HL-60 (cell line): ENCODE results near the gene MBNL1.

Source experiments
- DNase-seq, 2 experiments: peaks; one replicate each; pipeline ENCODE4 v3.0.0-alpha.2; 2010 to 2020; ENCODE audit warnings: low read depth in 1 of 2, low spot score in 1 of 2
- H3K27ac ChIP-seq: fragments of 250-450 bp; sonication (Bioruptor Pico); replicated peaks from 2 replicates; pipeline ENCODE4 v1.5.1; 2020; ENCODE audit warnings: mild to moderate bottlenecking, moderate library complexity
- H3K27me3 ChIP-seq: fragments of 250-450 bp; sonication (Bioruptor Pico); 2 replicates; pipeline ENCODE4 v1.5.1; 2021; ENCODE audit warnings: mild to moderate bottlenecking, moderate library complexity; ENCODE audit not compliant: insufficient read depth, poor library complexity, severe bottlenecking
- H3K4me3 ChIP-seq: replicated peaks from 2 replicates; pipeline ENCODE4 v1.5.1; 2011; ENCODE audit warnings: mild to moderate bottlenecking, control low read depth, low read length; ENCODE audit not compliant: insufficient read depth
- GABPA ChIP-seq: IDR thresholded peaks from 2 replicates; pipeline ENCODE4 v1.6.1; 2012; ENCODE audit warnings: low read depth
- POLR2AphosphoS5 ChIP-seq: IDR thresholded peaks from 2 replicates; pipeline ENCODE4 v1.6.1; 2012; ENCODE audit warnings: low read depth
- SPI1 ChIP-seq: IDR thresholded peaks from 2 replicates; pipeline ENCODE4 v1.6.1; 2012; ENCODE audit warnings: low read depth, mild to moderate bottlenecking, borderline replicate concordance
- TF ChIP-seq, protein P1 (sequence below): IDR thresholded peaks from 2 replicates; pipeline ENCODE4 v1.6.1; 2012; ENCODE audit warnings: low read depth; ENCODE audit not compliant: insufficient replicate concordance
- TF ChIP-seq, protein P2 (sequence below): IDR thresholded peaks from one replicate; pipeline ENCODE4 v1.5.1; 2011; ENCODE audit warnings: low read length, control low read depth, inconsistent platforms; ENCODE audit not compliant: insufficient read depth

Gene MBNL1

DNA sequence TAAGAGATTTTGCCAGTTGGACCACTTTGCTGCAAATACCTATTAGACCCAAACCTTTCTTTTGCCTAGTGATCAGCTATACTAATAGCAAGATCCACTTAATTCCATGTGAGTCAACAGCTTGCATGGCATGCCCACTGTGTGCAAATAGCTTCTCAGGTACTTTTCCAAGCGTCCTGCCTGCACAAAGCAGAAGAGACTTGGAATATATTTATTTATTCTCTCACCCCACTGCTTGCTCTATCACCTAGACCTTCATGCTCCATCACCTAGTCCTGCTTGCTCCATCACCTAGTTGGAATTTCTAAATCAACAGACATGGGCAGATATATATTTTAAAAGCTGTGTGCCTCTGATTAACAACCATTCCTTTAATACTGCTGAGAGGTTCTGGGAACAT lies 47.6 kb downstream of the MBNL1 start:
- Histone ChIP-seq H3K4me3 (no peak overlapping the region), H3K27me3 (no peaks in the 10 kb centered on the region), H3K27ac (peak overlapping the region; percentile 16; the same call in 1 of the 2 replicates)
- no peak for DNase-seq
- TF ChIP-seq SPI1 (no peak), GABPA (no peak), POLR2AphosphoS5 (no peak)
- TF ChIP-seq, protein P1, sequence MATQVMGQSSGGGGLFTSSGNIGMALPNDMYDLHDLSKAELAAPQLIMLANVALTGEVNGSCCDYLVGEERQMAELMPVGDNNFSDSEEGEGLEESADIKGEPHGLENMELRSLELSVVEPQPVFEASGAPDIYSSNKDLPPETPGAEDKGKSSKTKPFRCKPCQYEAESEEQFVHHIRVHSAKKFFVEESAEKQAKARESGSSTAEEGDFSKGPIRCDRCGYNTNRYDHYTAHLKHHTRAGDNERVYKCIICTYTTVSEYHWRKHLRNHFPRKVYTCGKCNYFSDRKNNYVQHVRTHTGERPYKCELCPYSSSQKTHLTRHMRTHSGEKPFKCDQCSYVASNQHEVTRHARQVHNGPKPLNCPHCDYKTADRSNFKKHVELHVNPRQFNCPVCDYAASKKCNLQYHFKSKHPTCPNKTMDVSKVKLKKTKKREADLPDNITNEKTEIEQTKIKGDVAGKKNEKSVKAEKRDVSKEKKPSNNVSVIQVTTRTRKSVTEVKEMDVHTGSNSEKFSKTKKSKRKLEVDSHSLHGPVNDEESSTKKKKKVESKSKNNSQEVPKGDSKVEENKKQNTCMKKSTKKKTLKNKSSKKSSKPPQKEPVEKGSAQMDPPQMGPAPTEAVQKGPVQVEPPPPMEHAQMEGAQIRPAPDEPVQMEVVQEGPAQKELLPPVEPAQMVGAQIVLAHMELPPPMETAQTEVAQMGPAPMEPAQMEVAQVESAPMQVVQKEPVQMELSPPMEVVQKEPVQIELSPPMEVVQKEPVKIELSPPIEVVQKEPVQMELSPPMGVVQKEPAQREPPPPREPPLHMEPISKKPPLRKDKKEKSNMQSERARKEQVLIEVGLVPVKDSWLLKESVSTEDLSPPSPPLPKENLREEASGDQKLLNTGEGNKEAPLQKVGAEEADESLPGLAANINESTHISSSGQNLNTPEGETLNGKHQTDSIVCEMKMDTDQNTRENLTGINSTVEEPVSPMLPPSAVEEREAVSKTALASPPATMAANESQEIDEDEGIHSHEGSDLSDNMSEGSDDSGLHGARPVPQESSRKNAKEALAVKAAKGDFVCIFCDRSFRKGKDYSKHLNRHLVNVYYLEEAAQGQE = no peak
- TF ChIP-seq, protein P2, sequence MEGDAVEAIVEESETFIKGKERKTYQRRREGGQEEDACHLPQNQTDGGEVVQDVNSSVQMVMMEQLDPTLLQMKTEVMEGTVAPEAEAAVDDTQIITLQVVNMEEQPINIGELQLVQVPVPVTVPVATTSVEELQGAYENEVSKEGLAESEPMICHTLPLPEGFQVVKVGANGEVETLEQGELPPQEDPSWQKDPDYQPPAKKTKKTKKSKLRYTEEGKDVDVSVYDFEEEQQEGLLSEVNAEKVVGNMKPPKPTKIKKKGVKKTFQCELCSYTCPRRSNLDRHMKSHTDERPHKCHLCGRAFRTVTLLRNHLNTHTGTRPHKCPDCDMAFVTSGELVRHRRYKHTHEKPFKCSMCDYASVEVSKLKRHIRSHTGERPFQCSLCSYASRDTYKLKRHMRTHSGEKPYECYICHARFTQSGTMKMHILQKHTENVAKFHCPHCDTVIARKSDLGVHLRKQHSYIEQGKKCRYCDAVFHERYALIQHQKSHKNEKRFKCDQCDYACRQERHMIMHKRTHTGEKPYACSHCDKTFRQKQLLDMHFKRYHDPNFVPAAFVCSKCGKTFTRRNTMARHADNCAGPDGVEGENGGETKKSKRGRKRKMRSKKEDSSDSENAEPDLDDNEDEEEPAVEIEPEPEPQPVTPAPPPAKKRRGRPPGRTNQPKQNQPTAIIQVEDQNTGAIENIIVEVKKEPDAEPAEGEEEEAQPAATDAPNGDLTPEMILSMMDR = no peak

DNA sequence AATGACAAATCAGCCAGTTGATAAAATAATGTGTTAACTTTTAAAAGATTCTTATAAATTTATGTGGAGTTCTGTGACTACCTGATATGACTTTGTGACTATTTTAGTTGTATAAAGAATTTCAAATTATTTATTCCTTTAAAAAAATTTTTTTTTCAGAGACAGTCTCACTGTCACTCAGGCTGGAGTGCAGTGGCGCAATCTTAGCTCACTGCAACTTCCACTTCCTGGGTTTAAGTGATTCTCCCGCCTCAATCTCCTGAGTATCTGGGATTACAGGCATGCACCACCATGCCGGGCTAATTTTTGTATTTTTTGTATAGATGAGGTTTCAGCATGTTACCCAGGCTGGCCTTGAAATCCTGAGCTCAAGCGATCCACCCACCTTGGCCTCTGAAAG lies 48.5 kb downstream of the MBNL1 start:
- Histone ChIP-seq H3K27ac (peak overlapping the region; percentile 19), H3K27me3 (no peaks in the 10 kb centered on the region), H3K4me3 (no peak overlapping the region)
- peak in 1 of 2 experiments; percentile 69 for DNase-seq
- no peak for TF ChIP-seq POLR2AphosphoS5
- TF ChIP-seq, protein P1 = no peak
- TF ChIP-seq GABPA = no peak
- TF ChIP-seq, protein P2 = no peak
- TF ChIP-seq SPI1 = no peak

DNA sequence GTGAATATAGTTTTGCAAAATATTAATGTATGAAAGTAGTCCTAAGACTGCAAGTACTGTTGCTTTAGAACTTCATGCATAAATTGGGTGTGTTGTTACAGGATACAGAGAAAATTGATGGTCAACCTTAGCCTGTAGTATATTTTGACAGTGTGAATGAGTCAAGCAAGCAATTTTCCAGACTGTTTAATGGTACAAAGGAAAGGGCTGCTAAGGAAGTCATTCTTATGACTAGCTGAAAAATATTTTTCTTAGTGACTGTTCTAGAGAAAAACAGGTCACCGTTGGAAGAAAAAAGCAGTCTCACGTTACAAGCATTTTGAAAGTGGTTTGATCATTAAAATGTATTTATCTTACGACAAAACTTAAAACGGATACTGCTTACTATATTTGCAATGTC lies 49.2 kb downstream of the MBNL1 start:
- Histone ChIP-seq H3K27me3 (no peaks in the 10 kb centered on the region), H3K4me3 (no peak overlapping the region), H3K27ac (peak overlapping the region; percentile 19)
- TF ChIP-seq, protein P2 = no peak
- TF ChIP-seq, protein P1 = no peak
- no peak for TF ChIP-seq GABPA
- no peak for TF ChIP-seq POLR2AphosphoS5
- no peak for TF ChIP-seq SPI1
- DNase-seq = no peak
